Esophagus squamous epithelium (tissue), 4 donors: ENCODE data around the gene CARS1.

ENCODE experiments used
- CTCF ChIP-seq, 6 experiments: fragments of 450-650 bp in 4 of 6; fragments of 200-600 bp in 2 of 6; sonication (generic) in 2 of 6; IDR thresholded peaks; one replicate each; pipeline ENCODE4 v1.5.1; 2016 to 2019; ENCODE audit warnings: antibody characterized with exemption in 6 of 6, mild to moderate bottlenecking in 4 of 6, moderate library complexity in 4 of 6
- POLR2A ChIP-seq, 4 donors: fragments of 450-650 bp; IDR thresholded peaks; one replicate each; pipeline ENCODE4 v1.6.1; 2017; ENCODE audit warnings: antibody characterized with exemption in 4 of 4, mild to moderate bottlenecking in 4 of 4, moderate library complexity in 3 of 4

- TF ChIP-seq CTCF (IDR thresholded peaks at IDR 0.05) = no peak
- TF ChIP-seq POLR2A (IDR thresholded peaks at IDR 0.05) = no peak
Observed at GRCh38 chr11:3008746-3009336, 48.4 kb downstream of the CARS1 start.
